IMR-90 (cell line): Measurements from ENCODE around the gene MIER3. TPM values are rescaled to one million over a fixed set of nuclear protein-coding genes. Genes with fewer than 3 reads are reported as not detected.

Source experiments
- ATAC-seq: fragments of 200-7000 bp; cut with Tn5 transposase; 2 replicates; pipeline ENCODE4 v1.9.1; 2020; ENCODE audit warnings: low read depth, mild to moderate bottlenecking, moderate library complexity
- BruUV-seq: library from RNA; stranded (reverse); fragments of 400-500 nt; replicated peaks from 2 replicates; lab custom pipeline; 2021; lab: Mats Ljungman, UMichigan
- CTCF ChIA-PET: fragments of 300-600 bp; formaldehyde crosslinking; extraction: SDS; loops from one replicate; lab custom pipeline; 2021; ENCODE audit warnings: antibody characterized with exemption; lab: Yijun Ruan, JAX
- POLR2A ChIA-PET: fragments of 300-600 bp; sonication (Branson Sonifier 250); formaldehyde crosslinking; loops from one replicate; lab custom pipeline; 2022; ENCODE audit warnings: antibody characterized with exemption; ENCODE audit not compliant: unreplicated experiment; lab: Charles Lee
- DNase-seq: peaks from one replicate; pipeline ENCODE4 v3.0.0; 2013
- H2AFZ ChIP-seq: replicated peaks from 2 replicates; pipeline ENCODE3; 2013; ENCODE audit warnings: low read length, mild to moderate bottlenecking; ENCODE audit not compliant: poor library complexity
- H2AK5ac ChIP-seq: 2 replicates; pipeline ENCODE4 v1.6.1; 2013; ENCODE audit warnings: low read depth, low read length, inconsistent platforms
- H2AK9ac ChIP-seq: replicated peaks from 2 replicates; pipeline ENCODE3; 2013; ENCODE audit warnings: mild to moderate bottlenecking, low read depth, low read length, moderate library complexity; ENCODE audit not compliant: poor library complexity
- H2BK120ac ChIP-seq: 2 replicates; pipeline ENCODE4 v1.6.1; 2013; ENCODE audit warnings: low read depth, low read length, inconsistent platforms
- H2BK15ac ChIP-seq: 3 replicates; pipeline ENCODE4 v1.6.1; 2013; ENCODE audit warnings: low read depth, low read length, inconsistent platforms
- H2BK20ac ChIP-seq: 2 replicates; pipeline ENCODE4 v1.6.1; 2013; ENCODE audit warnings: low read depth, mild to moderate bottlenecking, inconsistent platforms, low read length, moderate library complexity
- H2BK5ac ChIP-seq: 2 replicates; pipeline ENCODE4 v1.6.1; 2013; ENCODE audit warnings: mild to moderate bottlenecking, low read depth, low read length, inconsistent platforms; ENCODE audit not compliant: poor library complexity, severe bottlenecking
- H3K14ac ChIP-seq: replicated peaks from 2 replicates; pipeline ENCODE4 v1.6.1; 2013; ENCODE audit warnings: low read depth, low read length, inconsistent platforms
- H3K18ac ChIP-seq: 2 replicates; pipeline ENCODE4 v1.6.1; 2013; ENCODE audit warnings: low read depth, low read length, control low read depth
- H3K23ac ChIP-seq: 2 replicates; pipeline ENCODE4 v1.6.1; 2013; ENCODE audit warnings: low read depth, low read length, inconsistent platforms
- H3K27ac ChIP-seq: 2 replicates; pipeline ENCODE4 v1.5.1; 2013; ENCODE audit warnings: mild to moderate bottlenecking, control low read depth, low read length; ENCODE audit not compliant: insufficient read depth
- H3K27me3 ChIP-seq: 2 replicates; pipeline ENCODE4 v1.6.1; 2013; ENCODE audit warnings: low read length; ENCODE audit not compliant: control insufficient read depth, insufficient read depth
- H3K36me3 ChIP-seq: 2 replicates; pipeline ENCODE4 v1.6.1; 2013; ENCODE audit warnings: low read length, mixed read lengths; ENCODE audit not compliant: control insufficient read depth, insufficient read depth
- H3K4ac ChIP-seq: 2 replicates; pipeline ENCODE4 v1.6.1; 2013; ENCODE audit warnings: low read depth, low read length, inconsistent platforms
- H3K4me1 ChIP-seq: 2 replicates; pipeline ENCODE4 v1.6.1; 2013; ENCODE audit warnings: low read length, mixed read lengths; ENCODE audit not compliant: control insufficient read depth, insufficient read depth
- H3K4me2 ChIP-seq: 2 replicates; pipeline ENCODE4 v1.6.1; 2013; ENCODE audit warnings: low read depth, mild to moderate bottlenecking, control low read depth, low read length, moderate library complexity
- H3K4me3 ChIP-seq: 2 replicates; pipeline ENCODE4 v1.5.1; 2013; ENCODE audit warnings: low read depth, mild to moderate bottlenecking, control low read depth, low read length, moderate library complexity; ENCODE audit not compliant: insufficient read depth
- H3K56ac ChIP-seq: 2 replicates; pipeline ENCODE4 v1.6.1; 2013; ENCODE audit warnings: low read length, inconsistent platforms; ENCODE audit not compliant: insufficient read depth; ENCODE audit errors: extremely low read depth
- H3K79me1 ChIP-seq, 2 experiments: 2 replicates each; pipeline ENCODE4 v1.6.1; 2013; ENCODE audit warnings: low read length in 2 of 2, inconsistent platforms in 1 of 2, low read depth in 1 of 2
- H3K9ac ChIP-seq: 2 replicates; pipeline ENCODE4 v1.6.1; 2013; ENCODE audit warnings: low read depth, low read length, control low read depth
- H3K9me1 ChIP-seq: 2 replicates; pipeline ENCODE4 v1.6.1; 2013; ENCODE audit warnings: low read length, inconsistent platforms; ENCODE audit not compliant: insufficient read depth
- H3K9me3 ChIP-seq: 2 replicates; pipeline ENCODE4 v1.6.1; 2013; ENCODE audit warnings: low read length; ENCODE audit not compliant: control insufficient read depth, insufficient read depth
- H4K20me1 ChIP-seq: 2 replicates; pipeline ENCODE4 v1.6.1; 2013; ENCODE audit warnings: low read length, inconsistent platforms; ENCODE audit not compliant: insufficient read depth
- H4K5ac ChIP-seq: 2 replicates; pipeline ENCODE4 v1.6.1; 2013; ENCODE audit warnings: mild to moderate bottlenecking, low read depth, low read length, control low read depth
- H4K8ac ChIP-seq, 2 experiments: 2 replicates each; pipeline ENCODE4 v1.6.1; 2013; ENCODE audit warnings: low read depth in 2 of 2, low read length in 2 of 2, control low read depth in 1 of 2, inconsistent platforms in 1 of 2
- H4K91ac ChIP-seq: 2 replicates; pipeline ENCODE4 v1.6.1; 2013; ENCODE audit warnings: low read depth, low read length, inconsistent platforms; ENCODE audit not compliant: insufficient read depth
- BHLHE40 ChIP-seq: fragments of 150-350 bp; IDR thresholded peaks from 2 replicates; pipeline ENCODE4 v1.6.1; 2016; ENCODE audit warnings: mild to moderate bottlenecking, low read depth, low read length
- CEBPB ChIP-seq: IDR thresholded peaks from 2 replicates; pipeline ENCODE4 v1.6.1; 2012; ENCODE audit warnings: low read depth, low read length, improper control_type of control experiment
- CHD1 ChIP-seq: IDR thresholded peaks from 2 replicates; pipeline ENCODE4 v1.6.1; 2012; ENCODE audit warnings: low read depth, low read length, improper control_type of control experiment
- FOS ChIP-seq: fragments of 150-350 bp; IDR thresholded peaks from 2 replicates; pipeline ENCODE4 v1.6.1; 2016; ENCODE audit warnings: low read depth, low read length
- MAFK ChIP-seq: IDR thresholded peaks from 2 replicates; pipeline ENCODE4 v1.6.1; 2012; ENCODE audit warnings: low read depth, low read length, improper control_type of control experiment
- MAZ ChIP-seq: IDR thresholded peaks from 2 replicates; pipeline ENCODE4 v1.6.1; 2012; ENCODE audit warnings: low read depth, mild to moderate bottlenecking, low read length, improper control_type of control experiment, moderate library complexity, borderline replicate concordance
- MXI1 ChIP-seq: IDR thresholded peaks from 2 replicates; pipeline ENCODE4 v1.6.1; 2012; ENCODE audit warnings: low read depth, mild to moderate bottlenecking, low read length, moderate library complexity, borderline replicate concordance
- NFE2L2 ChIP-seq: fragments of 150-350 bp; IDR thresholded peaks from 2 replicates; pipeline ENCODE4 v1.6.1; 2016; ENCODE audit warnings: low read depth, mild to moderate bottlenecking, low read length
- POLR2A ChIP-seq: IDR thresholded peaks from 2 replicates; pipeline ENCODE4 v1.6.1; 2012; ENCODE audit warnings: mild to moderate bottlenecking, low read depth, low read length
- RCOR1 ChIP-seq: IDR thresholded peaks from 2 replicates; pipeline ENCODE4 v1.6.1; 2012; ENCODE audit warnings: mild to moderate bottlenecking, low read length, improper control_type of control experiment; ENCODE audit not compliant: insufficient replicate concordance
- RFX5 ChIP-seq: IDR thresholded peaks from 2 replicates; pipeline ENCODE4 v1.8.0; 2012; ENCODE audit warnings: low read depth, mild to moderate bottlenecking, low read length, moderate library complexity
- SMC3 ChIP-seq: fragments of 150-350 bp; IDR thresholded peaks from 2 replicates; pipeline ENCODE4 v1.6.1; 2016; ENCODE audit warnings: low read depth, mild to moderate bottlenecking, antibody characterized with exemption, low read length, moderate library complexity
- WGBS, 2 experiments: methylation state at CpG; one replicate each; pipeline versions ENCODE4 v1.1.5 to v1.1.7; 2013; ENCODE audit warnings: missing lambda C conversion rate in 2 of 2; ENCODE audit not compliant: insufficient read length in 1 of 2; ENCODE audit errors: extremely low coverage in 2 of 2; 5-methylcytosine and 5-hydroxymethylcytosine counted together
- dilution Hi-C: fragments of 300-500 bp; cut with HindIII; formaldehyde crosslinking; loops from one replicate; pipeline ENCODE4 v1.14.3; 2018; ENCODE audit warnings: low sequenced_read_pairs; ENCODE audit not compliant: unreplicated experiment
- in situ Hi-C: fragments of 300-500 bp; cut with MboI; formaldehyde crosslinking; loops from 3 replicates; pipeline ENCODE4 v1.14.3; 2019; ENCODE audit warnings: low sequenced_read_pairs, inconsistent platforms, mixed read lengths
- intact Hi-C: fragments of 100-400 bp; cut with micrococcal nuclease; formaldehyde crosslinking; loops from 2 replicates; pipeline ENCODE4 v1.10.0; 2022
- polyA plus RNA-seq, 3 experiments: library from polyadenylated mRNA; depleted of rRNA; stranded (reverse); fragments of >200 nt; gene quantifications; 2 replicates each; pipeline ENCODE4 v1.2.3, GENCODE V29; 2012; ENCODE audit warnings: low replicate concordance in 1 of 3
- total RNA-seq: library from RNA; depleted of rRNA; stranded (reverse); fragments of >200 nt; gene quantifications from 2 replicates; pipeline ENCODE4 v1.2.3, GENCODE V29; 2012
- TF ChIP-seq, protein P1 (sequence below): fragments of 150-350 bp; IDR thresholded peaks from 2 replicates; pipeline ENCODE4 v1.6.1; 2016; ENCODE audit warnings: low read depth, mild to moderate bottlenecking, low read length, moderate library complexity, borderline replicate concordance
- TF ChIP-seq, protein P2 (sequence below): conservative IDR thresholded peaks from 2 replicates; pipeline ENCODE4 v1.5.1; 2012; ENCODE audit warnings: mild to moderate bottlenecking, low read depth, low read length, improper control_type of control experiment
- TF ChIP-seq, protein P3 (sequence below): fragments of 150-350 bp; IDR thresholded peaks from 2 replicates; pipeline ENCODE4 v1.6.1; 2017; ENCODE audit warnings: mild to moderate bottlenecking, antibody characterized with exemption, low read length, low read depth

The MIER3 gene
- total and polyA plus RNA-seq, 2 of the 4 experiments (the other 2 are of a cell fraction): 6.4 to 22.9 TPM

DNA sequence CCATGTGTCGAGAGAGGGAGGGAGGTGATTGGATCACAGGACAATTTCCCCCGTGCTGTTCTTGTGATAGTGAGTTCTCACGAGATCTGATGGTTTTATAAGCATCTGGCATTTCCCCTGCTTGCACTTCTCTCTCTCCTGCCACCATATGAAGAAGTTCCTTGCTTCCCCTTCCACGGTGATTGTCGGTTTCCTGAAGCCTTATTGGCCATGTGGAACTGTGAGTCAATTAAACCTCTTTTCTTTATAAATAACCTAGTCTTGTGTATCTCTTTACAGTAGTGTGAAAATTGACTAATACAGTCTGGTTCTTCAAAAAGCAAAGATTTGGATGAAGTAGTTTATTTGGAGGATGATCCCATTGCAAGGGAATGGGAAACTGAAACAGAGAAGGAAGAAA is 11.3 kb upstream of the MIER3 start:
- POLR2A ChIA-PET: no interaction called here
- Histone ChIP-seq H3K27me3 (peaks cover 46% of the 10 kb centered on the region), H4K5ac (no peak overlapping the region), H3K9ac (no peak overlapping the region), H3K9me3 (no peaks in the 10 kb centered on the region), H2BK5ac (no peak overlapping the region), H2BK20ac (no peak overlapping the region), H2BK120ac (no peak overlapping the region), H4K20me1 (no peaks in the 10 kb centered on the region), H3K4me1 (no peaks in the 10 kb centered on the region), H3K4me2 (no peak overlapping the region), H4K8ac (no peak overlapping the region), H3K14ac (no peak overlapping the region), H3K56ac (no peak overlapping the region), H2AK5ac (no peak overlapping the region), H4K91ac (no peak overlapping the region), H3K23ac (no peak overlapping the region), H3K36me3 (no peaks in the 10 kb centered on the region), H3K9me1 (no peaks in the 10 kb centered on the region), H3K4me3 (no peak overlapping the region), H2AK9ac (no peak overlapping the region), H2BK15ac (no peak overlapping the region), H3K18ac (no peak overlapping the region), H3K79me1 (no peaks in the 10 kb centered on the region), H2AFZ (no peak overlapping the region), H3K4ac (no peak overlapping the region), H3K27ac (no peak overlapping the region)
- intact Hi-C loops (no loop called here), in situ Hi-C loops (no loop called here), dilution Hi-C loops (no loop called here)
- no TSS peak for BruUV-seq
- WGBS, 2 experiments: no CpG with 5 or more reads among the region's 5 CpGs
- no peak for DNase-seq
- ATAC-seq: no peak
- TF ChIP-seq MAFK (no peak), RFX5 (no peak), BHLHE40 (no peak), MAZ (no peak), RCOR1 (no peak), SMC3 (no peak), CHD1 (no peak), POLR2A (no peak), MXI1 (no peak), NFE2L2 (no peak), FOS (no peak), CEBPB (no peak)
- TF ChIP-seq, protein P1, sequence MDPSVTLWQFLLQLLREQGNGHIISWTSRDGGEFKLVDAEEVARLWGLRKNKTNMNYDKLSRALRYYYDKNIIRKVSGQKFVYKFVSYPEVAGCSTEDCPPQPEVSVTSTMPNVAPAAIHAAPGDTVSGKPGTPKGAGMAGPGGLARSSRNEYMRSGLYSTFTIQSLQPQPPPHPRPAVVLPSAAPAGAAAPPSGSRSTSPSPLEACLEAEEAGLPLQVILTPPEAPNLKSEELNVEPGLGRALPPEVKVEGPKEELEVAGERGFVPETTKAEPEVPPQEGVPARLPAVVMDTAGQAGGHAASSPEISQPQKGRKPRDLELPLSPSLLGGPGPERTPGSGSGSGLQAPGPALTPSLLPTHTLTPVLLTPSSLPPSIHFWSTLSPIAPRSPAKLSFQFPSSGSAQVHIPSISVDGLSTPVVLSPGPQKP: no peak
- TF ChIP-seq, protein P2, sequence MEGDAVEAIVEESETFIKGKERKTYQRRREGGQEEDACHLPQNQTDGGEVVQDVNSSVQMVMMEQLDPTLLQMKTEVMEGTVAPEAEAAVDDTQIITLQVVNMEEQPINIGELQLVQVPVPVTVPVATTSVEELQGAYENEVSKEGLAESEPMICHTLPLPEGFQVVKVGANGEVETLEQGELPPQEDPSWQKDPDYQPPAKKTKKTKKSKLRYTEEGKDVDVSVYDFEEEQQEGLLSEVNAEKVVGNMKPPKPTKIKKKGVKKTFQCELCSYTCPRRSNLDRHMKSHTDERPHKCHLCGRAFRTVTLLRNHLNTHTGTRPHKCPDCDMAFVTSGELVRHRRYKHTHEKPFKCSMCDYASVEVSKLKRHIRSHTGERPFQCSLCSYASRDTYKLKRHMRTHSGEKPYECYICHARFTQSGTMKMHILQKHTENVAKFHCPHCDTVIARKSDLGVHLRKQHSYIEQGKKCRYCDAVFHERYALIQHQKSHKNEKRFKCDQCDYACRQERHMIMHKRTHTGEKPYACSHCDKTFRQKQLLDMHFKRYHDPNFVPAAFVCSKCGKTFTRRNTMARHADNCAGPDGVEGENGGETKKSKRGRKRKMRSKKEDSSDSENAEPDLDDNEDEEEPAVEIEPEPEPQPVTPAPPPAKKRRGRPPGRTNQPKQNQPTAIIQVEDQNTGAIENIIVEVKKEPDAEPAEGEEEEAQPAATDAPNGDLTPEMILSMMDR: no peak
- TF ChIP-seq, protein P3, sequence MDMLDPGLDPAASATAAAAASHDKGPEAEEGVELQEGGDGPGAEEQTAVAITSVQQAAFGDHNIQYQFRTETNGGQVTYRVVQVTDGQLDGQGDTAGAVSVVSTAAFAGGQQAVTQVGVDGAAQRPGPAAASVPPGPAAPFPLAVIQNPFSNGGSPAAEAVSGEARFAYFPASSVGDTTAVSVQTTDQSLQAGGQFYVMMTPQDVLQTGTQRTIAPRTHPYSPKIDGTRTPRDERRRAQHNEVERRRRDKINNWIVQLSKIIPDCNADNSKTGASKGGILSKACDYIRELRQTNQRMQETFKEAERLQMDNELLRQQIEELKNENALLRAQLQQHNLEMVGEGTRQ: no peak
- CTCF ChIA-PET: no interaction called here
